ENCODE results near the gene SLC9A2.

The SLC9A2 gene

GRCh38 chr2:102660070-102660469, 40.7 kb downstream of the SLC9A2 start:
- Histone ChIP-seq H3K36me3 (ENCODE audit: control insufficient read depth in 4 of 4, insufficient read depth in 4 of 4, low read length in 3 of 4) (no peaks in the 10 kb centered on the region), H3K4me1 (ENCODE audit: control extremely low read depth in 1 of 4, control insufficient read depth in 4 of 4, insufficient read depth in 4 of 4, low read length in 3 of 4) (peaks cover 0 to 19% (median 6%) of the 10 kb centered on the region in 4 experiments), H3K27me3 (replicated peaks in 2 of 5; ENCODE audit: control insufficient read depth in 4 of 5, insufficient read depth in 5 of 5, low read length in 4 of 5) (no peaks in the 10 kb centered on the region), H3K27ac (ENCODE audit: insufficient read depth in 1 of 2, low read depth in 1 of 2, low read length in 2 of 2, poor library complexity in 1 of 2, severe bottlenecking in 2 of 2) (peak overlapping the region in 1 of 2 experiments; percentile 35), H3K4me3 (ENCODE audit: control insufficient read depth in 1 of 7, extremely low read depth in 1 of 7, insufficient read depth in 4 of 7, low read depth in 2 of 7, low read length in 6 of 7) (no peak overlapping the region), H3K9me3 (ENCODE audit: control extremely low read depth in 1 of 5, control insufficient read depth in 4 of 5, insufficient read depth in 2 of 5, low read depth in 1 of 5, low read length in 4 of 5) (no peaks in the 10 kb centered on the region)
- ChIA-PET POLR2A (no interaction called here), CTCF (interaction anchor here (1.0 kb wide), 1 partner anchor 44 kb away, joined by 3 read pairs; no protein-coding TSS in a partner anchor)
- peak in 2 of 3 donors; percentile 8 to 38 for DNase-seq
- 54% methylated on average over 2 of the region's 2 CpGs for WGBS (ENCODE audit: insufficient coverage)

- WGBS (ENCODE audit: insufficient coverage): 100% methylated on average over 1 of the region's 6 CpGs
- Histone ChIP-seq H3K27ac (ENCODE audit: insufficient read depth in 1 of 2, low read depth in 1 of 2, low read length in 2 of 2, poor library complexity in 1 of 2, severe bottlenecking in 2 of 2) (peak overlapping the region in 1 of 2 experiments; percentile 35), H3K27me3 (replicated peaks in 2 of 5; ENCODE audit: control insufficient read depth in 4 of 5, insufficient read depth in 5 of 5, low read length in 4 of 5) (no peaks in the 10 kb centered on the region), H3K4me3 (ENCODE audit: control insufficient read depth in 1 of 7, extremely low read depth in 1 of 7, insufficient read depth in 4 of 7, low read depth in 2 of 7, low read length in 6 of 7) (no peak overlapping the region), H3K9me3 (ENCODE audit: control extremely low read depth in 1 of 5, control insufficient read depth in 4 of 5, insufficient read depth in 2 of 5, low read depth in 1 of 5, low read length in 4 of 5) (no peaks in the 10 kb centered on the region), H3K36me3 (ENCODE audit: control insufficient read depth in 4 of 4, insufficient read depth in 4 of 4, low read length in 3 of 4) (no peaks in the 10 kb centered on the region), H3K4me1 (ENCODE audit: control extremely low read depth in 1 of 4, control insufficient read depth in 4 of 4, insufficient read depth in 4 of 4, low read length in 3 of 4) (peaks cover 0 to 19% (median 6%) of the 10 kb centered on the region in 4 experiments)
- POLR2A ChIA-PET: no interaction called here
- DNase-seq: no peak
- CTCF ChIA-PET: no interaction called here
Observed at GRCh38 chr2:102660574-102660973, 41.2 kb downstream of the SLC9A2 start.

GRCh38 chr2:102661846-102662245, 42.5 kb downstream of the SLC9A2 start:
- ChIA-PET CTCF (interaction anchor here (0.8 to 1.8 kb wide), 2 partner anchors 30 to 46 kb away, joined by 3 to 4 read pairs; no protein-coding TSS in a partner anchor), POLR2A (no interaction called here)
- Histone ChIP-seq H3K36me3 (ENCODE audit: control insufficient read depth in 4 of 4, insufficient read depth in 4 of 4, low read length in 3 of 4) (no peaks in the 10 kb centered on the region), H3K9me3 (ENCODE audit: control extremely low read depth in 1 of 5, control insufficient read depth in 4 of 5, insufficient read depth in 2 of 5, low read depth in 1 of 5, low read length in 4 of 5) (no peaks in the 10 kb centered on the region), H3K4me1 (ENCODE audit: control extremely low read depth in 1 of 4, control insufficient read depth in 4 of 4, insufficient read depth in 4 of 4, low read length in 3 of 4) (peaks cover 0 to 11% (median 6%) of the 10 kb centered on the region in 4 experiments), H3K27ac (ENCODE audit: insufficient read depth in 1 of 2, low read depth in 1 of 2, low read length in 2 of 2, poor library complexity in 1 of 2, severe bottlenecking in 2 of 2) (no peak overlapping the region), H3K27me3 (replicated peaks in 2 of 5; ENCODE audit: control insufficient read depth in 4 of 5, insufficient read depth in 5 of 5, low read length in 4 of 5) (no peaks in the 10 kb centered on the region), H3K4me3 (ENCODE audit: control insufficient read depth in 1 of 7, extremely low read depth in 1 of 7, insufficient read depth in 4 of 7, low read depth in 2 of 7, low read length in 6 of 7) (no peak overlapping the region)
- WGBS (ENCODE audit: insufficient coverage): 100% methylated on average over 2 of the region's 5 CpGs
- no peak for DNase-seq

GRCh38 chr2:102662833-102663232, 43.5 kb downstream of the SLC9A2 start:
- WGBS (ENCODE audit: insufficient coverage): 14% methylated on average over 5 of the region's 5 CpGs
- peak in 2 of 3 donors; percentile 47 to 57 for DNase-seq
- Histone ChIP-seq H3K4me1 (ENCODE audit: control extremely low read depth in 1 of 4, control insufficient read depth in 4 of 4, insufficient read depth in 4 of 4, low read length in 3 of 4) (peaks cover 0 to 11% (median 6%) of the 10 kb centered on the region in 4 experiments), H3K27ac (ENCODE audit: insufficient read depth in 1 of 2, low read depth in 1 of 2, low read length in 2 of 2, poor library complexity in 1 of 2, severe bottlenecking in 2 of 2) (no peak overlapping the region), H3K4me3 (ENCODE audit: control insufficient read depth in 1 of 7, extremely low read depth in 1 of 7, insufficient read depth in 4 of 7, low read depth in 2 of 7, low read length in 6 of 7) (peak overlapping the region in 1 of 7 experiments; percentile 32), H3K27me3 (replicated peaks in 2 of 5; ENCODE audit: control insufficient read depth in 4 of 5, insufficient read depth in 5 of 5, low read length in 4 of 5) (no peaks in the 10 kb centered on the region), H3K36me3 (ENCODE audit: control insufficient read depth in 4 of 4, insufficient read depth in 4 of 4, low read length in 3 of 4) (no peaks in the 10 kb centered on the region), H3K9me3 (ENCODE audit: control extremely low read depth in 1 of 5, control insufficient read depth in 4 of 5, insufficient read depth in 2 of 5, low read depth in 1 of 5, low read length in 4 of 5) (no peaks in the 10 kb centered on the region)
- CTCF ChIA-PET: interaction anchor here (0.8 to 1.8 kb wide), 2 partner anchors 29 to 47 kb away, joined by 3 to 4 read pairs; no protein-coding TSS in a partner anchor
- POLR2A ChIA-PET: no interaction called here

- H3K9me3 ChIP-seq (ENCODE audit: control extremely low read depth in 1 of 5, control insufficient read depth in 4 of 5, insufficient read depth in 2 of 5, low read depth in 1 of 5, low read length in 4 of 5): no peaks in the 10 kb centered on the region
- CTCF ChIA-PET: no interaction called here
Observed at GRCh38 chr2:102663381-102663780, 44.0 kb downstream of the SLC9A2 start.

GRCh38 chr2:102664471-102664909, 45.1 kb downstream of the SLC9A2 start:
- H3K36me3 ChIP-seq (ENCODE audit: control insufficient read depth in 4 of 4, insufficient read depth in 4 of 4, low read length in 3 of 4): no peaks in the 10 kb centered on the region
- peak in 1 of 3 donors; percentile 10 for DNase-seq
- H3K4me1 ChIP-seq (ENCODE audit: control extremely low read depth in 1 of 4, control insufficient read depth in 4 of 4, insufficient read depth in 4 of 4, low read length in 3 of 4): peaks cover 0 to 11% (median 6%) of the 10 kb centered on the region in 4 experiments
- H3K27me3 ChIP-seq (replicated peaks in 2 of 5; ENCODE audit: control insufficient read depth in 4 of 5, insufficient read depth in 5 of 5, low read length in 4 of 5): no peaks in the 10 kb centered on the region
- CTCF ChIA-PET: no interaction called here
- no peak overlapping the region for H3K4me3 ChIP-seq (ENCODE audit: control insufficient read depth in 1 of 7, extremely low read depth in 1 of 7, insufficient read depth in 4 of 7, low read depth in 2 of 7, low read length in 6 of 7)
- WGBS (ENCODE audit: insufficient coverage): no CpG with 5 or more reads among the region's 2 CpGs
- no peak overlapping the region for H3K27ac ChIP-seq (ENCODE audit: insufficient read depth in 1 of 2, low read depth in 1 of 2, low read length in 2 of 2, poor library complexity in 1 of 2, severe bottlenecking in 2 of 2)
- POLR2A ChIA-PET: no interaction called here
- no peaks in the 10 kb centered on the region for H3K9me3 ChIP-seq (ENCODE audit: control extremely low read depth in 1 of 5, control insufficient read depth in 4 of 5, insufficient read depth in 2 of 5, low read depth in 1 of 5, low read length in 4 of 5)

More at GRCh38 chr2:102663381-102663780, 44.0 kb downstream of the SLC9A2 start:
- 100% methylated on average over 3 of the region's 3 CpGs for WGBS (ENCODE audit: insufficient coverage)
- Histone ChIP-seq H3K4me1 (ENCODE audit: control extremely low read depth in 1 of 4, control insufficient read depth in 4 of 4, insufficient read depth in 4 of 4, low read length in 3 of 4) (peaks cover 0 to 11% (median 6%) of the 10 kb centered on the region in 4 experiments), H3K36me3 (ENCODE audit: control insufficient read depth in 4 of 4, insufficient read depth in 4 of 4, low read length in 3 of 4) (no peaks in the 10 kb centered on the region), H3K27ac (ENCODE audit: insufficient read depth in 1 of 2, low read depth in 1 of 2, low read length in 2 of 2, poor library complexity in 1 of 2, severe bottlenecking in 2 of 2) (no peak overlapping the region), H3K4me3 (ENCODE audit: control insufficient read depth in 1 of 7, extremely low read depth in 1 of 7, insufficient read depth in 4 of 7, low read depth in 2 of 7, low read length in 6 of 7) (no peak overlapping the region), H3K27me3 (replicated peaks in 2 of 5; ENCODE audit: control insufficient read depth in 4 of 5, insufficient read depth in 5 of 5, low read length in 4 of 5) (no peaks in the 10 kb centered on the region)
- no peak for DNase-seq
- POLR2A ChIA-PET: no interaction called here

- DNase-seq: no peak
- WGBS (ENCODE audit: insufficient coverage): 100% methylated on average over 1 of the region's 2 CpGs
- Histone ChIP-seq H3K4me1 (ENCODE audit: control extremely low read depth in 1 of 4, control insufficient read depth in 4 of 4, insufficient read depth in 4 of 4, low read length in 3 of 4) (peaks cover 0 to 15% (median 7%) of the 10 kb centered on the region in 4 experiments), H3K9me3 (ENCODE audit: control extremely low read depth in 1 of 5, control insufficient read depth in 4 of 5, insufficient read depth in 2 of 5, low read depth in 1 of 5, low read length in 4 of 5) (no peaks in the 10 kb centered on the region), H3K27me3 (replicated peaks in 2 of 5; ENCODE audit: control insufficient read depth in 4 of 5, insufficient read depth in 5 of 5, low read length in 4 of 5) (no peaks in the 10 kb centered on the region), H3K36me3 (ENCODE audit: control insufficient read depth in 4 of 4, insufficient read depth in 4 of 4, low read length in 3 of 4) (no peaks in the 10 kb centered on the region), H3K27ac (ENCODE audit: insufficient read depth in 1 of 2, low read depth in 1 of 2, low read length in 2 of 2, poor library complexity in 1 of 2, severe bottlenecking in 2 of 2) (no peak overlapping the region), H3K4me3 (ENCODE audit: control insufficient read depth in 1 of 7, extremely low read depth in 1 of 7, insufficient read depth in 4 of 7, low read depth in 2 of 7, low read length in 6 of 7) (no peak overlapping the region)
- ChIA-PET POLR2A (interaction anchor here (1.0 kb wide), 1 partner anchor 13 kb away, joined by 3 read pairs; no protein-coding TSS in a partner anchor), CTCF (no interaction called here)
Observed at GRCh38 chr2:102667072-102667471, 47.7 kb downstream of the SLC9A2 start.
